DMS53 (cell line): ENCODE measurements around the gene CALM1.

Experiments used
- DNase-seq: peaks from one replicate; lab custom pipeline; 2025; lab: John Stamatoyannopoulos, UW

CALM1 gene

DNA sequence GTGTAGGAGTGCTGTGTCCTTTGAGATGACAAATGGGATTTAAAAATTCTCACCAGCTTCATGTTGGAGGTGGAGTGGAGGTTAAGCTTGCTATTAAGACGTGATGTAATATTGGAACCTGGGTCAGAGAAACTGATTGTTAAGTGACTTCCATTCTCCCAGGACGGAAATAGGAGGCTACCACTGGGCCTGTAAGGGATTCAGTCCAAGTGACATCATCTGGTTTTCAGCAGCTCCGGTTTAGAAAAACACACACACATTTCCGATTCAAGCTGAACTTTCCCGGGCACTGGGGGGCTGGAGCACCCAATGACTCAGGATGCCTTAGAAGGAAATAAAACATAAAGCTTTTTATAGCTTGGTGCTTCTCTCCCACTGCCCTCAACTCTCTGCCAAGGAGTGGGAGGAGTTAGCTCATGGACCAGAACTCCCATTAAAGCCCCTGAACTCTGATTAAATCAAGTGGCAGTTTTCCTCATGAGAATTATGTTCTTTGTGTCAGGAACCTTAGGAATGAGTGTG, 12.4 kb downstream of the CALM1 start:
- DNase-seq = peak; percentile 21

DNA sequence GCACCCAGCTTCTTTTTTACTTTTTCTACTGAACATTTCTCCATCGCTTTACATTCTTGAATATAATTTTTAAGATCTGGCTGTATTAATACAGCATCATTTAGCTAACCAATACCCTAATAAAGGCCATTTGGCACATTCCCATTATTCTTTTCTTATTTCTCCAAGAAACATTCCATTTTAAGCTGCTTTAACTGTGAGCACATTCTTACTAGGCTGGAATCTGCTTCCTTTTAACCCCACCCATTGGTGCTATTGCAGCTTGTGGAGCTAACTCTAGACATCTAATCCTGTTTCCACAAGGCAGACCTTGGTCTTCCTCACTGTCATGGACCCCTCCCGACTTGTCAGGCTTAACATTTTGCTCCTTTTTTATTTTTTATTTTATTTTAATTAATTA, 15.2 kb downstream of the CALM1 start:
- no peak for DNase-seq

DNA sequence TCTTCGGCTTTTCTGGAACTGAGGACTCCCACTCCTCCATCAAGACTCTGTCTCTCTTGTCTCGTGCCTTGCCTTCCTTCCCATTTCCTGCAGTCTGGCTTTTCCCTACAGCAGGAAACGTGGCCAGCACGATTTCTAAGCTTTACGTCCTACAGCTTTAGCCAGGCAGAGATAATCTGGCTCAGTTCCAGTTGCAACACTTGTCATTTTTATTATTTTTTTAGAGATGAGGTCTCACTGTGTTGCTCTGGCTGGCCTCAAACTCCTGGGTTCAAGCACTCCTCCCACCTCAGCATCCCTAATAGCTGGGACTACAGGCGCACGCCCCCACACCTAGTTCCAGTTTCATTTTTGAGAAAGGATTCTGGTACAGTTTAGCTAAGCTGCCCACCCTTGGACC, 19.9 kb downstream of the CALM1 start:
- no peak for DNase-seq

DNA sequence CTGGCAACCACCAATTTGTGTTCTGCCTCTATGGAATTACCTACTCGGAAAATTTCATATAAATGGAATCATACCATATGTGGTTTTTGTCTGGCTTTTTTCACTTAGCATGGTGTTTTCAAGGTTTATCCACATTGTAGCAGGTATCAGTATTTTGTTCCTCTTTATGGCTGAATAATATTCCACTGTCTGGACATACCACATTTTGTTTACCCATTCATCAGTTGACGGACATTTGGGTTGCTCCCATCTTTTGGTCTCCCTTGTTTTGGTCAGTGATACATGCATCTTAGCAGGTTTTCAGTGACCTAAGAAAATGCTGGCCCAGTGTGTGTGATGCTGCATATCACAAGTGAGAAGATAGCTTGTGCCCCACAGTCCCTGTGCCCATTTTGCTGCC, 21.2 kb downstream of the CALM1 start:
- DNase-seq = no peak

DNA sequence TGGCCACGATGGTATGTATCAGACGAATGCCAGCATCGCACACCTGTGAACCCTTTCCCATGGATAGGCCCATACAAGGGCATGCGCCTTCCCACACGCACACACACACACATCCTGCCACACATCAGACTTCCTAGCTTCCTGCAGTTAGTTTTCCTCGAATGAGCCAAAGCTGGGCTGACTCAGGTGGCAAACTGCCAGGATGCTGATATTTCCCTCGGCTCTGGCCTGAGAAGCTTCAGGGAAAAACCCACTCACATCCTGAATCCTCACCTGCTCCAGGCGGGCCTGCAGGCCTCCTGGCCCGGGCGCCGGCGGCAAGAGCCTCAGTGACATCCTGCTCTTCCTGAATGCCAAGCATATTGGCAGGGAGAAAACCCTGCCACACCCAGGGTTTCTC, 22.4 kb downstream of the CALM1 start:
- DNase-seq = peak; percentile 84

DNA sequence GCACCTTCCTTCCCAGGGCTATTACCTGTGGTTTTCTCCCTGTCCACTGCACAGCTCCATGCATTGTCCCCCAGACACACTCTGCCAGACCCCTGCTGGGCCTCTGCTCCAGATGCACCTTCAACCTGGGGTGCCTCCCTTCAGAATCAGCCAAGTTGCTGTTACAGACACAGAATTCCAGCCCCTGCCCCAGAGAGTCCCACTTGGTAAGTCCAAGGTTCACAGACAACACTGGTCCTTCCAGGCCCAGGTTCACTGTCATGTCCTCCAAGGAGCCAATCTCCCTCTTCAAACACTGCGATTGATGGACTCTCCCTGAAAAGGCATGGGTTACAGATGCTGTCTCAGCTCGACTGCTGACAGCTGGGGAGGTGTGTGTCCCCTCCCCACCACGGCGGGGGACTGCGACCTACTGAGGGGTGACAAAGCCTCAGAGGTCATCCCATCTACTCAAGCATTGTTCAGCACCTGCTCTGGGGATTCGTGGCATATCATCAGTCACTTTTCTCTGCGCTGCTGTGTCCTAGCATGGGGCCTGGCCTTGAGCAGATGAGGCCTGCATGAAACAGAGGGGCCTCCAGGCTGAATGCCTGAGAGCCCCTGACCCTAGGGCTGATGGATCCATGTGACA, 24.3 kb downstream of the CALM1 start:
- no peak for DNase-seq

DNA sequence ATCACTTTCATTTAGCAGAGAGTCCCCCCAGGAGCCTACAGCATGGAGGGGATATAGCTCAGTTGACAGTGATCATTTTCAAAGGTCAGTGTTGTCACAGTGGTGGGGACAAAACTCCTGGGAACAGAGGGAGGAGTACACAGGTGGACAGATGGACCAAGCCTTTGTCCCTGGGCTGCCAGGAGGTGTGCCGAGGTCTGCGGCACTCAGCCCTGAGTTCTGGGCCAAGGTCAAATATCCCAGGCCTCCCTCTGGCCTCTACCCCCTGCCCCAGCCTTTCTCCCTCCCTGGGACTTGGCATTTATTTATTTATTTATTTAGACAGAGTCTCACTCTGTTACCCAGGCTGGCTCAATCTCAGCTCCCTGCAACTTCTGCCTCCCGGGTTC, 24.8 kb downstream of the CALM1 start:
- DNase-seq = no peak

DNA sequence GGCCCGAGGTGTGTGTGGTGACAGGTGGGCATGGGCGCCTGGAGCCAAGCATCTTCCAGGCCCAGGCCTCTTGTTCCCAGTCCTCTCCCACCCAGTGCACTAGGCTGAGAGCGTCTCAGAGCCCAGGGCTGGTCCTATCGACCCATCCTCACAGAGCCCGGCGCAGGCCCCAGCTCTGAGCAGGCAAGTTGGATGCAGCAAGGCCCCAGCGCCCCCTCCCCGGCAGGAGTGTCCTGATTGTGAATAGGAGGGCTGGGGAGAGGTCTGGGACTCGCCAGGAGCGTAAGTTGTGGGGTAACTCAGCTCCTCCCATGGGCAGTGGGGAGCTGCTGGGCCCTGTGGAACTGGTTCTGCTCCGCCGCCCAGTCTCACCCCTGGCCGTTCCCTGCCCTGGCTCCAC, 26.3 kb downstream of the CALM1 start:
- DNase-seq = no peak

DNA sequence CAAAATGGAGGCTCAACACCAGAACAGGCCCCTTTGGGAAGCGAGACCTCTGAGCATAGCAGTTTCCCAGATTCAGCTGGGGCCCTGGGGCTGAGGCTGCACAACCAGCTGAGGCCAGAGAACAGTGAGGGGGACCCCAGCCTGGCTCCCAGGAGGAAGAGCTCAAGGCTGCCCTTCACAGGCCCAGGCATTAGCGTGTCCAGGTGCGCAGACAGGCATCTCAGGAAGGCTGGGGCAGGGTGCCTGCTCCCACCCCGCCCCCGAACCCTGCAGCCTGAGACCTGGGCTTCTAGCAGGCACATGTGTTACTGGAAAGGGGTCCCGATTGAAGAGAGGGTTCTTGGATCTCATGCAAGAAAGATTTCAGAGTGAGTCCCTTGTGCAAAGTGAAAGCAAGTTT, 27.2 kb downstream of the CALM1 start:
- no peak for DNase-seq

DNA sequence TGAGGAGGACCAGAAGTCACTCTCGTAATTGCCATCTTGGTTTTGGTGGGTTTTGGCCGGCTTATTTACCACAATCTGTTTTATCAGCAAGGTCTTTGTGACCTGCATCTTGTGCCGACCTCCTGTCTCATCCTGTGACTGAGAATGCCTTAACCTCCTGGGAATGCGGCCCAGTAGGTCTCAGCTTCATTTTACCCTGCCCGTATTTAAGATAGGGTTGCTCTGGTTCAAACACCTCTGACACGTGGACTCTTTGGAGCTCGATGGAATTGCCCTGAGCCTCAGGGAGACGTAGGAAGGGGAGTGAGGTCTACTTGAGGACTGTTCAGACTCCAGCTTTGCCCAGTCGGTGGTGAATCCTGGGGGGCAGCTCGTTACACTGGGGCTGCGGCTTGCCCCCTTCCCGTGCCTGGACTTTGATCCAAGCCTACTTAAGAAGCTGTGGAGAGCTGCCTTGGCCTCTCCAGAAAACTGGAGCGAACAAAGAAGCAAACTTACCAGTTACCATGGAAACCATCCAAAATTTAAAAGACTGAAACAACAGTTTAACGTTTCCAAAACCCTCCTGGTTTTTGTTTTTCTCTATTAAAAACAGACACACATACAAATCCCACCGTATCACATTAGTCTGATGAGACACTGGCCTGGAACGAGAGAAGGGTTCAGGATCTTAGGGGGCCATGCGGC, 28.0 kb downstream of the CALM1 start:
- no peak for DNase-seq

DNA sequence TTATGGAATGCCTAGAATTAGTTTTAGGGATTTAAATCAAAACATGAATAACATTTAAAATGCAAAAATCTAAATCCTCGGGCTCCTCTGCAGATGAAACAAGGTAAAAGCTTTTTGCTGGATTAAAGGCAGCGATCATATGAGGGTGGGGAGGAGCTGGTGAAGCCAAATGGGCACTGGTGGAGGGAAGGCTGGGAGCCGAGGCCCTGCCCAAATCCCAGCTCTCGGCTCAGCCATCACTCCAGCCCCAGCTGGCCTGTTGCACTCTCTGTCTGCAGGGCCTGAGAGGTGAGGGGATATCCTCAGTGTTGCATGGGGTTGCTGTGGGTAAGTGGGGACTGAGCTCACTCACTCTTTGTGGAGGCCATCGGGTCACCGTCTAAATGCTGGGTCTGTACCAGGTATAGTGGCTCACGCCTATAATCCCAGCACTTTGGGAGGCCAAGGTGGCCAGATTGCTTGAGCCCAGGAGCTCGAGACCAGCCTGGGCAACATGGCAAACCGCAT, 28.6 kb downstream of the CALM1 start:
- DNase-seq = no peak

DNA sequence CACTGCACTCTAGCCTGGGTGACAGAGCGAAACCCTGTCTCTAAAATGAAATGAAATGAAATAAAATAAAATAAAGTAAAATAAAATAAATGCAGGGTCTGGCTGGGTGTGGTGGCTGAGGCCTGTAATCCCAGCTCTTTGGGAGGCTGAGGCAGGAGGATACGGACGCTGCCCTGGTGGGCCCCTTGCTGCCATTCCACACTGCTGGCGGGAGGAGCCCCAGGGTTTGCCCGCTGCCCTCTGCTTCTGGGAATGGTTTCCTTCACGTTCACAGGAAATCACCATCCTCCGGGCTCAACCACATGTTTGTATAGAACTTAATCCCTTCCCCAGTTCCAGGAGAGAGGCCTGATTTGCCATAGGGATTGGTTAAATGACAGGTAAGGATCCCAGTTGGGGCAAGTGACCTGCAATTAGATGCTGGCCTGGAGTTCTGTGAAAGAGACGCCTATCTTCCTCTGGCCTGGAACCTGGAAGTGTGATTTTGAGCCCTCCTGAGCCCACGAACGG, 29.3 kb downstream of the CALM1 start:
- no peak for DNase-seq

DNA sequence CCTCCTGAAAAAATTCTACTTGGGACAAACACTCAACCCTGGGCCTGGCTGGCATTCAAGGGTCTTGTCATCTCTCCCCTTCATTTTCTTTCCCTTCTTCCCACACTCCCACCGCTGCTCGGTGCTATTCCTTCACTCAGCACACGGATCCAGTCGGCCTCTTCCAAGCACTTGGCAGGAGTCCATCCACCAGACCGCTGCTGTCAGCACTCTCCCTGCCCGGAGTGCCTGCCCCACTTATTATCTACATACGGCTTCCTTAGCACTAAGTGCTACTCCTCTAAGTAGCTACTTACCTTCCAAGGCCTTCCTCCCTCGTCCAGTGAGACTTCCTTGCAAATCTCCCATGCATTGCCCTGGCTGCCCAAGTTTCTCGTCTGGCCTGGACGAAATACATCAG, 29.8 kb downstream of the CALM1 start:
- no peak for DNase-seq

DNA sequence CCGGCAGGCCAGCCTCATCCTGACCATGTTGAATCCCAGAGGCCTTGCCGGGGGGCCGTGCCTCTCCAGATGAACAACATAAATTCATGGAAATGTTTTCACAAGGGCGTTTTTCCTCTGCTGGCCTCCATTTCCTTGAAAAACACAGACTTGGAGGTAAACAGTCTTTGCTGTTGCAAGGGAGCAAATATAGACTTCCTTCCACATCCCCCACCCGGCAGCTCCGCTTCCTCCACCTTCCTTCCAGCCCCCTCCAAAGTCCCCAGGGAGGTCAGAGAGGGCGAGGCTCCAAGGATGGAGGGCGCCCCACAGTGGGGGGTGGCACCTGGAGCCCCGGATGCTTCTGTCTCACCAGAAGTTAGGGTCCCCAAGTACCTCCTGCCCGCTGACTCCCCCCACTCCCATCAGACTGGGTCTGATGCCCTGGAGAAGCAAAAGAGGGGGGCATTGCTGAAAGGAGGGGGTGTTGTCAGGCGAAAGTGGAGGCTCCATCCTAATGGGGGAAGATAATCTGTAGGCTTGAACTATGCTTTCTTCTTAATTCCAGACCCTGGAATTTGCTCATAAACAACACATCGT, 31.1 kb downstream of the CALM1 start:
- no peak for DNase-seq

DNA sequence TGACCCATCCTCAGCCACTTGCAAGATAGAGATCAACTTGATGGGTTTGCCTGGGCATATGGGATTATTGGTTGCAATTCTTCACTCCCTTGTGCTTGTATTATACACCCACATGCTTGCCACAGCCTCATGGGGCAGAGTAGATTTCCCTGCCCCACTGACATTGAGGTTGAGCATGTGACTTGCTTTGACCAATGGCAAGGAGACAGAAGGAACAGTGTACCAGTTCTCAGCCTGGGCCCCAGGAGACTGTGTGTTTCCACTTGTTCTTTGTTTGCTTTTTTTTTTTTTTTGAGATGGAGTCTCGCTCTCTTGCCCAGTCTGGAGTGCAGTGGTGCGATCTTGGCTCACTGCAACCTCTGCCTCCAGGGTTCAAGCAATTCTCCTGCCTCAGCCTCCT, 31.8 kb downstream of the CALM1 start:
- no peak for DNase-seq

DNA sequence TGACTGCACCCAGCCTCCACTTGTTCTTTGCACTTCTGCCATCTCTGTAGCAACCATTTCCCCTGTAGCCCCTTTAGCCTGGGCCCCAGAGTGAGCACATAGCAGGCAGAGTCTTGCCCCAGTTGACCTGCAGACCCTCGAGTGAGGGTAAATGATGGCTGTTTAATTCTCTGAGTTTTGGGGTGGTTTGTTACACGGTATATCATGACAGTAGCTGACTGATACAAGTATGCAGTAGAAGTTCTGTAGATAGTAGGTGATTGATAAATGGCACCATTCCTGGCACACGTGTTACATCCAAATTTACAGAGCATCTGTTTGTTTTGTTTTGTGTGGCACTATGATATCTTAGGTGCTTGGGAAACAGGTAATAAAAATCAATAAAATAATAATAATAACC, 32.4 kb downstream of the CALM1 start:
- DNase-seq = no peak

DNA sequence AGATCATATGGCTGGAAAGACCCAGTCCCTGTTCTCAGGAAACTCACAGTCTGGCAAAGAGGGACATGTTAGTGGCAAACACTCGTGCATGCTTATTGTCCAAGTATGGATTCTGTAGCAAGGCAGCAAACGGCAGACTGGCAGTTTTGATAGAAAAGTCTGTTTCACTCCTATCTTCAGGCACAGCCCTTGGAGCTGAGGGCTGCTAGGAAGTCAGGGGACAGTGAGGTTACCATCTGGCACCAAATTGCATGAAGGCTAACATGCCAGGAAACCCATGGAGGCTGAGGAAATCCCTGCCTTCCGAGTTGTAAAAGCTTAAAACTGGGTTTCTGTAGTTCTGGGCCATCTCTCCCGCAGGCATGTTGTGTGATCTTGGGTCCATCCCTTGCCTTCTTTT, 32.9 kb downstream of the CALM1 start:
- DNase-seq = no peak

DNA sequence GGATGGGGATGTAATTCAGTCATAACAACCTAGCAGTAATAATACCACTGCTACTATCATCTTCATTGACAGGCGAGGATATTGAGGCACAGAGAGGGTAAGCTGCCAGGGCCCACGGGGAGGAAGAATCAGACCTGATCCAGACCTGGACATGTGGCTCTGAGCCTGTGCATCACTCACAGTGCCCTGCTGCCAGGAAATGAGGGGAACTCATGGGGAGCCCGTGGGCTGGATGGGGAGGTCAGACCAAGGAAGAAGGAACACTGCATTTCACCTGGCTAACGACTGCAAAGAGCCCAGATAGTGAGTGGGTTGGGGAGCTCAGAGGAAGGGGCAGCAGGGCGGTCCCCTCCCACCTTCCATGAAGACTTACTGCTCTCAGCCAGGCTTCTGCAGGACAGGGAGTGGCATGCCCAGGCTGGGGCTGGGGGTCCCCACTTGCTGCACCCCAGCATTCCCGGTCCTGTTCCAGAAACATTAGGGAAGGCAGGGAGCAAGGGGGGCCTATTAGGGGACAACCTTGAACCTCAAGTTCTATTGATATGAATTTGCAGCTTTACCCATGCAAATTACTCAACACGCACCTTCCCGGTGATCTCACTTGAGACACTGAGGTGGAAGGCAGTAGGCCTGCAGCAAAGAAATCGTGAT, 37.7 kb downstream of the CALM1 start:
- DNase-seq = no peak

DNA sequence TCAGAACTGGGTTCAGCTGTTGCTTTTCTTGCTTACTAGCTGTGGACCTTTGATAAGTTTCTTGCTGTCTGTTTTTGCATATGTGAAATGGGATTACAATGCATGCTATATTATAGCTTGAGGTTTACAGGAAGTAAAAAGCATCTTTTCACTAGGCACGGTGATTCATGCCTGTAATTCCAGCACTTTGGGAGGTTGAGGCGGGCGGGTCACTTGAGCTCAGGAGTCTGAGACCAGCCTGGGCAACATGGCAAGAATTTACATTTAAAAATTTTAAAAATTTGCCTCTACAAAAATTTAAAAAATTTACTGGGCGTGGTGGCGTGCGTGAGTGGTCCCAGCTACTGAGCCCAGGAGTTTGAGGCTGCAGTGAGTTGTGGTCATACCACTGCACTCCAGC, 42.0 kb downstream of the CALM1 start:
- DNase-seq = no peak

DNA sequence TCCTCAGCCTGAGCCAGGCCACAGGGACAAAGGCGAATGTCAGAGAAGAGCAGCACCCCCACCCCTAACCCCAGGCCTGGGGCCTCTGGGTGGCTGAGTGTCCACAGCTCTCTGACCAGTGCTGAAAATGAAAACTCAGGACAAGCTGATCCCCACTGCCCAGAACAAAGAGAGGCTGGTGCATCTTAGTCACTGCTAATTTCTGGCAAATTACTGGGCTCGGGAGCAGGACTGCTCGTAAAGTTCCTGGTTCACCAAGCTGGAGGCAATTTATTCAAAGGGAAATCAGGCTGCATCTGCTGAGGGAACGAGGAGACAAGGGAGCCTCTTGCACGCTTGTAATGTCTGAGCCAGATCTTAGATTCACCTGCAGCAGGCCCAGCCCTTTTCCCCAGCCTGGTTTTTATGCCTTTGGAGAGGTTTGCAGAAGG, 43.2 kb downstream of the CALM1 start:
- DNase-seq = no peak

DNA sequence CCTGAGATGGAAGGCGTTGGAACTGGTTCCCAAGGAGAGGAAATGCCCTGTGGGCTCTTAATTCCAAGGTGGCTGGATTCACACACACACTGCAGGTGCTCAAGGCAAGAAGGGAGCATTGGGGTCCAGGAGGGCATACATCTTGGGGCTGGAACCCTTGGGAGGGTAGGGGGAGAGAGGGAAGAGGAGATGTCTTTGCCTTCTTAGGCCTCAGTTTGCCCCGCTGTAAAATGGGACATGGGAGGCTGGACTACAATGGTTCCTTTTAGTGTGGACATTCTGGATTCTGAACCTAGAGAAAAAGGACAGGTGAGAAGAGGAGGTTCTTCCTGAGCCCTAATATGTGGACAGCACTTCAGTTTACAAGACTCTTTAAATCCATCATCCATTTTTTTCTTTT, 43.8 kb downstream of the CALM1 start:
- no peak for DNase-seq

DNA sequence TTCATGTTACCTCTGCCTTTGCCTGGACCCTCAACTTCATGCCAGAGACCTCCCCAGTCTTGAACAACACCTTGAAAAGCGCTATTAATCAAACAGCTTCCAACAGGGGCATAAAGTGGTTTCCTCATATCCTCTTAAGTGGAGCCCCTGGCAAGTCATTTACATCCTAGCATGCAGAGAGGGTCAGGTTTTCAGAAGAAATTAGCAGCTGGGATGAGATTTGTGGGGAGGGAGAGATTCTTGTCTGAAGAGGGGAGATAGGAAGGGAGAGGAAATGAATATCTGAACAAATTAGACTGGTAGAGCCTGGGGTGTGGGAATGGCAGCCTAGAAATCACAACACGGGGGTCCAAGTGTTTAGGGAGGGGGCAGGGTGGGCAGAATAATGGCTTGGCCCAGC, 45.6 kb downstream of the CALM1 start:
- DNase-seq = no peak
